ENCODE data around the gene ELMO1. TPM values are rescaled to one million over a fixed set of nuclear protein-coding genes. Genes with fewer than 3 reads are reported as not detected.

Gene ELMO1
- total and polyA plus RNA-seq, 2 experiments from 2014 or later, result 6.5 to 24.9 TPM

DNA sequence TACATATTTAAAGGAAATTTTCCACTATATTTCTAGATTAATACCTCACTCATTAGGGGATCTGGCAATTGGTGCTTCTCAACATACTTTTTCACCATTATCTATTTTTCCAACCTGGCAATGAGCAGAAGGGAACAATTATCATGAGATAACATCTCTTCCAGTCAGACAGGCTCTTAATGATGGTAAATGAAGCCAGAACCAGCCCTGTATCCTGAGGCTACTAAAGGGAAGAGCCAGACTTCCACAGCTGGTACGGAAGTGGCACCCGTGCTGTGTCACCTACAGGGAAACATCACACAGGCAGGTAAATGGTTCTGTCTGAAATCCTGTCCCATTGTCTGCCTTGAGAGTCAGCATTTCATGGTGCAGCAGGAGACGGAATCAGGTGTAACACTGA is 75.9 kb downstream of the ELMO1 start (continued):
- TF ChIP-seq, protein P1, sequence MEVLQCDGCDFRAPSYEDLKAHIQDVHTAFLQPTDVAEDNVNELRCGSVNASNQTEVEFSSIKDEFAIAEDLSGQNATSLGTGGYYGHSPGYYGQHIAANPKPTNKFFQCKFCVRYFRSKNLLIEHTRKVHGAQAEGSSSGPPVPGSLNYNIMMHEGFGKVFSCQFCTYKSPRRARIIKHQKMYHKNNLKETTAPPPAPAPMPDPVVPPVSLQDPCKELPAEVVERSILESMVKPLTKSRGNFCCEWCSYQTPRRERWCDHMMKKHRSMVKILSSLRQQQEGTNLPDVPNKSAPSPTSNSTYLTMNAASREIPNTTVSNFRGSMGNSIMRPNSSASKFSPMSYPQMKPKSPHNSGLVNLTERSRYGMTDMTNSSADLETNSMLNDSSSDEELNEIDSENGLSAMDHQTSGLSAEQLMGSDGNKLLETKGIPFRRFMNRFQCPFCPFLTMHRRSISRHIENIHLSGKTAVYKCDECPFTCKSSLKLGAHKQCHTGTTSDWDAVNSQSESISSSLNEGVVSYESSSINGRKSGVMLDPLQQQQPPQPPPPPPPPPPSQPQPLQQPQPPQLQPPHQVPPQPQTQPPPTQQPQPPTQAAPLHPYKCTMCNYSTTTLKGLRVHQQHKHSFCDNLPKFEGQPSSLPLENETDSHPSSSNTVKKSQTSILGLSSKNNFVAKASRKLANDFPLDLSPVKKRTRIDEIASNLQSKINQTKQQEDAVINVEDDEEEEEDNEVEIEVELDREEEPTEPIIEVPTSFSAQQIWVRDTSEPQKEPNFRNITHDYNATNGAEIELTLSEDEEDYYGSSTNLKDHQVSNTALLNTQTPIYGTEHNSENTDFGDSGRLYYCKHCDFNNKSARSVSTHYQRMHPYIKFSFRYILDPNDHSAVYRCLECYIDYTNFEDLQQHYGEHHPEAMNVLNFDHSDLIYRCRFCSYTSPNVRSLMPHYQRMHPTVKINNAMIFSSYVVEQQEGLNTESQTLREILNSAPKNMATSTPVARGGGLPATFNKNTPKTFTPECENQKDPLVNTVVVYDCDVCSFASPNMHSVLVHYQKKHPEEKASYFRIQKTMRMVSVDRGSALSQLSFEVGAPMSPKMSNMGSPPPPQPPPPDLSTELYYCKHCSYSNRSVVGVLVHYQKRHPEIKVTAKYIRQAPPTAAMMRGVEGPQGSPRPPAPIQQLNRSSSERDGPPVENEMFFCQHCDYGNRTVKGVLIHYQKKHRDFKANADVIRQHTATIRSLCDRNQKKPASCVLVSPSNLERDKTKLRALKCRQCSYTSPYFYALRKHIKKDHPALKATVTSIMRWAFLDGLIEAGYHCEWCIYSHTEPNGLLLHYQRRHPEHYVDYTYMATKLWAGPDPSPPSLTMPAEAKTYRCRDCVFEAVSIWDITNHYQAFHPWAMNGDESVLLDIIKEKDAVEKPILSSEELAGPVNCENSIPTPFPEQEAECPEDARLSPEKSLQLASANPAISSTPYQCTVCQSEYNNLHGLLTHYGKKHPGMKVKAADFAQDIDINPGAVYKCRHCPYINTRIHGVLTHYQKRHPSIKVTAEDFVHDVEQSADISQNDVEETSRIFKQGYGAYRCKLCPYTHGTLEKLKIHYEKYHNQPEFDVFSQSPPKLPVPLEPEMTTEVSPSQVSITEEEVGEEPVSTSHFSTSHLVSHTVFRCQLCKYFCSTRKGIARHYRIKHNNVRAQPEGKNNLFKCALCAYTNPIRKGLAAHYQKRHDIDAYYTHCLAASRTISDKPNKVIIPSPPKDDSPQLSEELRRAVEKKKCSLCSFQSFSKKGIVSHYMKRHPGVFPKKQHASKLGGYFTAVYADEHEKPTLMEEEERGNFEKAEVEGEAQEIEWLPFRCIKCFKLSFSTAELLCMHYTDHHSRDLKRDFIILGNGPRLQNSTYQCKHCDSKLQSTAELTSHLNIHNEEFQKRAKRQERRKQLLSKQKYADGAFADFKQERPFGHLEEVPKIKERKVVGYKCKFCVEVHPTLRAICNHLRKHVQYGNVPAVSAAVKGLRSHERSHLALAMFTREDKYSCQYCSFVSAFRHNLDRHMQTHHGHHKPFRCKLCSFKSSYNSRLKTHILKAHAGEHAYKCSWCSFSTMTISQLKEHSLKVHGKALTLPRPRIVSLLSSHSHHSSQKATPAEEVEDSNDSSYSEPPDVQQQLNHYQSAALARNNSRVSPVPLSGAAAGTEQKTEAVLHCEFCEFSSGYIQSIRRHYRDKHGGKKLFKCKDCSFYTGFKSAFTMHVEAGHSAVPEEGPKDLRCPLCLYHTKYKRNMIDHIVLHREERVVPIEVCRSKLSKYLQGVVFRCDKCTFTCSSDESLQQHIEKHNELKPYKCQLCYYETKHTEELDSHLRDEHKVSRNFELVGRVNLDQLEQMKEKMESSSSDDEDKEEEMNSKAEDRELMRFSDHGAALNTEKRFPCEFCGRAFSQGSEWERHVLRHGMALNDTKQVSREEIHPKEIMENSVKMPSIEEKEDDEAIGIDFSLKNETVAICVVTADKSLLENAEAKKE (CRISPR knock-in tag; IDR thresholded peaks at IDR 0.05), result no peak
- TF ChIP-seq, protein P2, sequence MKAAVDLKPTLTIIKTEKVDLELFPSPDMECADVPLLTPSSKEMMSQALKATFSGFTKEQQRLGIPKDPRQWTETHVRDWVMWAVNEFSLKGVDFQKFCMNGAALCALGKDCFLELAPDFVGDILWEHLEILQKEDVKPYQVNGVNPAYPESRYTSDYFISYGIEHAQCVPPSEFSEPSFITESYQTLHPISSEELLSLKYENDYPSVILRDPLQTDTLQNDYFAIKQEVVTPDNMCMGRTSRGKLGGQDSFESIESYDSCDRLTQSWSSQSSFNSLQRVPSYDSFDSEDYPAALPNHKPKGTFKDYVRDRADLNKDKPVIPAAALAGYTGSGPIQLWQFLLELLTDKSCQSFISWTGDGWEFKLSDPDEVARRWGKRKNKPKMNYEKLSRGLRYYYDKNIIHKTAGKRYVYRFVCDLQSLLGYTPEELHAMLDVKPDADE (IDR thresholded peaks at IDR 0.05), result no peak
- TF ChIP-seq STAT1 (IDR thresholded peaks at IDR 0.05; ENCODE audit: unreplicated experiment), result no peak
- TF ChIP-seq ZNF331 (CRISPR knock-in tag; IDR thresholded peaks at IDR 0.05; ENCODE audit: low read depth), result no peak
- TF ChIP-seq, protein P3, sequence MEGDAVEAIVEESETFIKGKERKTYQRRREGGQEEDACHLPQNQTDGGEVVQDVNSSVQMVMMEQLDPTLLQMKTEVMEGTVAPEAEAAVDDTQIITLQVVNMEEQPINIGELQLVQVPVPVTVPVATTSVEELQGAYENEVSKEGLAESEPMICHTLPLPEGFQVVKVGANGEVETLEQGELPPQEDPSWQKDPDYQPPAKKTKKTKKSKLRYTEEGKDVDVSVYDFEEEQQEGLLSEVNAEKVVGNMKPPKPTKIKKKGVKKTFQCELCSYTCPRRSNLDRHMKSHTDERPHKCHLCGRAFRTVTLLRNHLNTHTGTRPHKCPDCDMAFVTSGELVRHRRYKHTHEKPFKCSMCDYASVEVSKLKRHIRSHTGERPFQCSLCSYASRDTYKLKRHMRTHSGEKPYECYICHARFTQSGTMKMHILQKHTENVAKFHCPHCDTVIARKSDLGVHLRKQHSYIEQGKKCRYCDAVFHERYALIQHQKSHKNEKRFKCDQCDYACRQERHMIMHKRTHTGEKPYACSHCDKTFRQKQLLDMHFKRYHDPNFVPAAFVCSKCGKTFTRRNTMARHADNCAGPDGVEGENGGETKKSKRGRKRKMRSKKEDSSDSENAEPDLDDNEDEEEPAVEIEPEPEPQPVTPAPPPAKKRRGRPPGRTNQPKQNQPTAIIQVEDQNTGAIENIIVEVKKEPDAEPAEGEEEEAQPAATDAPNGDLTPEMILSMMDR (conservative IDR thresholded peaks at IDR 0.05; ENCODE audit: low read depth in 2 of 2), result no peak
- no peak for TF ChIP-seq JUNB (IDR thresholded peaks at IDR 0.05; ENCODE audit: unreplicated experiment)
- no peak for TF ChIP-seq EZH2 (IDR thresholded peaks at IDR 0.05; ENCODE audit: low read depth, unreplicated experiment)

Data from GM23338 (cell line).